ENCODE data around the gene SERPINB6.

DNA sequence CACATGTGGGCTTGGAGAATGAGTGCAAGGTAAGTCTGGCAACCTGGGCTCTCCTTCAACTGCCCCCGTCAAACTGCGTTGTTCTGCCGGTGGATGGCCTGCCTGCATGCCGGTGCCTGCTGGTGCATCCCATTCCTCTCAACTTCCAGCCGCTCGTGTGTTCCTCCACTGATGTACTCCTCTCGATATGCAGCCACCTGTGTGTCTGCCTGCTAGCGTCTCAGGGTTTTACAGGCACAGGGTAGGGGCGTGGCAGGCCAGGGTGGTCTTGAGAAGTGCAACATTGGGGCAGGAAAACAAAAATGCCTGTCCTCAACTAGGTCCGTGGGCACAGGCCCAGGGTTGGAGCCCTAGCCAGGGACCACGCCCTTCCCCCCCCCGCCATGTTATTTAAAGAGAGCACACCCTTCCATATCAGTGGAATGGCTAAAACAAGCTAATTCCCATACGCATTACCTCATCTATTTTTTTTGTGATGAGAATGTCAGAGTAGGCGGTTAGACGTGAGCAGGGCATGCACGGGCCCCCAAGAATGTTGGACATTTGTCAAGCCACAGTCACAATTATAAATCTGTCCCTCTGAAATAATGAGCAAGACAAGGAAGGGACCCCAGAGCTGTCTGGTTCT lies 33.2 kb downstream of the SERPINB6 start:
- TF ChIP-seq, protein P1, sequence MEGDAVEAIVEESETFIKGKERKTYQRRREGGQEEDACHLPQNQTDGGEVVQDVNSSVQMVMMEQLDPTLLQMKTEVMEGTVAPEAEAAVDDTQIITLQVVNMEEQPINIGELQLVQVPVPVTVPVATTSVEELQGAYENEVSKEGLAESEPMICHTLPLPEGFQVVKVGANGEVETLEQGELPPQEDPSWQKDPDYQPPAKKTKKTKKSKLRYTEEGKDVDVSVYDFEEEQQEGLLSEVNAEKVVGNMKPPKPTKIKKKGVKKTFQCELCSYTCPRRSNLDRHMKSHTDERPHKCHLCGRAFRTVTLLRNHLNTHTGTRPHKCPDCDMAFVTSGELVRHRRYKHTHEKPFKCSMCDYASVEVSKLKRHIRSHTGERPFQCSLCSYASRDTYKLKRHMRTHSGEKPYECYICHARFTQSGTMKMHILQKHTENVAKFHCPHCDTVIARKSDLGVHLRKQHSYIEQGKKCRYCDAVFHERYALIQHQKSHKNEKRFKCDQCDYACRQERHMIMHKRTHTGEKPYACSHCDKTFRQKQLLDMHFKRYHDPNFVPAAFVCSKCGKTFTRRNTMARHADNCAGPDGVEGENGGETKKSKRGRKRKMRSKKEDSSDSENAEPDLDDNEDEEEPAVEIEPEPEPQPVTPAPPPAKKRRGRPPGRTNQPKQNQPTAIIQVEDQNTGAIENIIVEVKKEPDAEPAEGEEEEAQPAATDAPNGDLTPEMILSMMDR (IDR thresholded peaks at IDR 0.05): no peak
- TF ChIP-seq POLR2A (IDR thresholded peaks at IDR 0.05): no peak

All from tibial nerve (tissue), 3 donors.